HG02981 (cell line): ENCODE results near the gene ERICH3.

ENCODE experiments used
- ATAC-seq: cut with Tn5 transposase; IDR thresholded peaks from one replicate; pipeline ENCODE4 v1.9.1; 2021; ENCODE audit warnings: mild to moderate bottlenecking, moderate library complexity; ENCODE audit not compliant: unreplicated experiment

Gene ERICH3, protein sequence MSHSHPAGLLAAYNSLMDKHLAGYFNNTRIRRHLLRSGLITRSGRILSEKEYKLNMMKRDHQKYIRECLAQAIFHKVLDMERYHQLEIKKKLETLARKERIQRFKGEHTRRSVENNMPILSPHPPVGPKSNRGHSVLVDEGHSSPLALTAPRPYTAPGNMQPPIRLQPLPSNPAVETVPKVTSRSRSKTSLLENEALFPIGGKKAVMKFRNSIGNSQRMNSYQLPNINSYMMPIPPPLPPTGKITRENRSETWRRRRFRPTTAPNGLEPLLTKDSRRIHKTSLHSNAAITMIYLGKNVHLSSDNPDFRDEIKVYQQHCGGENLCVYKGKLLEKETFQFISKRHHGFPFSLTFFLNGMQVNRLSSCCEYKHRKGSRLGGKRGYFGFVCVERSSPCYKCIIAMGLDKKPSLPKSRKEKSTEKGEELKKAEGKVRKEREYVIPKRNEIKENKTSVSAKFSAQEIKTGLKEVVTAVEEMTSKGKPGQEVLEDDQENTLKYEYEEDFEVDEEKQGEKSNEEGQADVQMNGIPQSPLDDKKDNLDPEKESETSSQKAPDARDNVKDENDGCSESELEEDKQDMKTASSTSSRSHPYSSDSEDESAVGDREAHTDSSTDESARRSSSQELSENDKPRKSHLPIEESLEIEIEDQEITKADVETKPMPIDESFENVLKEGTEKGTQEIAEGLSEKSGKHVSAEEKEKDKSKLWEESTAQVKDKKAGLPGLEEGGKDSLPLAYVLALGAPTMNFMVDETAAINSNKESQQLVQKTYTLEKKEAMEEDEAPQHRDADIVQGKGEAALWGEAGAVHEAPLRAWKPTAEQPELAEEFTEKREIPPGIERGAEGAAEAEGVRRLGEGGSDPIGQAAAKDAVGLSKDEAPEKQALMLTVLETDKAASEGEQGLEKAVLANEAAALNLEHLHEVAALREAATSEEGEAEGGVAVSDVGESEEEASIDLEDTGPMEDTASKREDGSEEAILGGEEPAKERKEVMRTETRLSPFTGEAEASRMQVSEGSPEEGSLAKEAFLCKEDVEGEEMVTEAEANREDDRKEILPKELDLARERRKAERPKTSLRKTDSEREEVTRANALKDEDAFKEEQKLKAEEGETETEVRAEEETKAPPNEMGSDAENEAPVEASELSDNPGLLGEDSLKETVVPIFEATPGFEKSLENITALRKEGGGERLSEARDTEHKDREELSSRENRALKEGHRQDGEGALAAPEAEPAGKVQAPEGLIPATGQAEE (N-terminal part only)

DNA sequence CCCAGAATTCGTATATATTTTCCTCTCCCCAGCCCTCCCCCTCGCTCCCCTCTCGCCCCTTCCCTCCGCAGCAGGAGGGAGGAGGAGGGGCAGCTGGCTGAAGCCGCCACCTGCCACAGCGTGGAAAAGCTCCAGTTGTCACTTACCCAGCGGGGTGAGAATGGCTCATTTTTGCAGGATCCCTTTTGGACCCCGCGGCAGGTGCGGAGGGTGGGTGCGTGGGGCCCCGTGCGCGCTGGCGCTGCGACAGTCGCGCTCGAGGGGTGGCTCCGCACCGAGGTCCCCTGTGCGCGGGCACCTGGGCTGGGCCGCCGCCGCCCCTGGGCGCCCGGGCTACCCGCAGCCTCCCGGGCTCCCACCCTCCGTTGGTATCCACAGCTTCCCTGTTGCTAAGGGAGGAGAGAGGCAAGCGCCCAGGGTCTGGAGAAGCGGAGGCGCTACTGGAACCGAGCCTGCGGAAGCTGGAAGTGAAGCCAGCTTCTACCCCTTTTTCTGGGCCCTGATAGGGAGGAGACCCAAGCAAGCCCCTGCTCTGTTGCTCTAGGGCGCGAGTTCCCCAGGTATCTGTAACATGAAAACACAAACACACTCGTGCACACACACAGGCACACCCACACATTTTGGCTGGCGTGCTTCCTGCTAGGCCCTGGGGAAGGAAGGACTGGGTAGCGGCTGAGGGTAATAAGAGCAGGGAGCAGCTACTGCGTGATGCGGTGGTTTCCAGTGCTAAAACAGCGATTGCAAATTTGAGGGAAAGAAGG is at the start of gene ERICH3:
ERICH3 (minus strand) TSS at position 442 of the 761 bp plus-strand sequence; CDS start at position 169, 273 bp downstream.
- ATAC-seq, result peak; percentile 39

DNA sequence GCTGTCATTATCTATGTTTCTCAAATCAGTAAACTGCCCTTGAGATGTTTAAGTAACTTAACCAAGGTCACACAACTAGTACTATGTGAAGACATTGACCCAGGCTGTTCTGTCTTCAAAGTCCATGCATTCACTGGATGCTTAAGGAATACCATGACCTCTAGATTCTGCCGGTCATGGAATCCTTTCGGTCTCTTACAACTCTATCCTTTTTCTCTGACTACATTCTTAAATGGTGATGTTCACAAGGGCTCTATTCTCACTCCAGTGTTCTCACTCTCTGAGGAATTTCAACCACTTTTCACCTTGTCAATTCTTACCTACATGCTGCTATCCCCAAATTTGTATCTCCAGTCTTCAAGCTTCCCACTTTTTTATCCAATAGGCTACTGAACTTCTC is 44.0 kb upstream of the ERICH3 start:
- no peak for ATAC-seq

DNA sequence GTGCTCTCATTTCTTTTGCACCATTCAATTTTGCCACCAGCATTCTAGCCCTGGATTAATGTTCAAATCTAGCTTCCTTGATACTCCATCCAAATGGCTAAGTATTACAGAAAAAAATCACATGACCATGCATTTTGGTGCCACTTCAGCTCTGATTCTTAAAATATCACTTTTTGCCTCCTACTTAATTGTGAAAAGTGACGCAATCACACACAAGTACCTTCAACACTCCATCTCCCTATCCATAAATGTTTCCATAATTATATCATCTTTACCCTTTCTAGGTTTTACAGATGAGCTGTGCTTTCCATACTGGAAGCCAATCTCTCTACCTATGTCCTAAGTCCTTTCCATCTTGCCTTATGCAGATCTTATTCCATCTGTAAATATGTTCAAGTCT is 43.2 kb upstream of the ERICH3 start:
- ATAC-seq, result no peak

DNA sequence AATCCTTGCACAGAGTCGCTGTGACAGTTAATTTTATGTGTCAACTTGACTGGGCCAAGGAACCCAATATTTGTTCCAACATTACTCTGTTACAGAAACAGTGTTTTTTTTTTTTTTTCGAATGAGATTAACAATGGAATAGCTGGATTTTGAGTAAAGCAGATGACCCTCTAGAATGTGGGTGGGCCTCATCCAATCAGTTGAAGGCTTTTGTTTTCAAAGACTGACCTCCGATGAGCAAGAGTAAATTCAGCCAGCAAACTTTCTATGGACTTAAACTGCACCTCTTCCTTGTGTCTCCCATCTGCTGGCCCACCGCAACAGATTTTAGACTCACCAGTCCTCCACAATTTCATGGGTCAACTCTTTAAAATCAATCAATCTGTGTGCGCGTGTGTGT is 42.2 kb upstream of the ERICH3 start:
- no peak for ATAC-seq

DNA sequence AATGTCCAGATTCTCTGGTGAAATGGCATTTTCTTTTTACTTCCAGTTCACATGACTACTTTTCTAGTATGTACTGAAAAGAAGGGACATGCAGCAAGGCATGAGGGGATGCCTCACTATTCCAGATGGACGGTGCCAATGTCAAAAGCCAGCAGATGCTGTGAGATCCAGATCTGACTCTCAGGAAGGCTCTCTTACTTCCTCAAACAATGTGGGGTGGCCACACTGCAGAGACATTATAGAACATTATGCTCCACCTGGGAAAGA is 41.6 kb upstream of the ERICH3 start:
- no peak for ATAC-seq

DNA sequence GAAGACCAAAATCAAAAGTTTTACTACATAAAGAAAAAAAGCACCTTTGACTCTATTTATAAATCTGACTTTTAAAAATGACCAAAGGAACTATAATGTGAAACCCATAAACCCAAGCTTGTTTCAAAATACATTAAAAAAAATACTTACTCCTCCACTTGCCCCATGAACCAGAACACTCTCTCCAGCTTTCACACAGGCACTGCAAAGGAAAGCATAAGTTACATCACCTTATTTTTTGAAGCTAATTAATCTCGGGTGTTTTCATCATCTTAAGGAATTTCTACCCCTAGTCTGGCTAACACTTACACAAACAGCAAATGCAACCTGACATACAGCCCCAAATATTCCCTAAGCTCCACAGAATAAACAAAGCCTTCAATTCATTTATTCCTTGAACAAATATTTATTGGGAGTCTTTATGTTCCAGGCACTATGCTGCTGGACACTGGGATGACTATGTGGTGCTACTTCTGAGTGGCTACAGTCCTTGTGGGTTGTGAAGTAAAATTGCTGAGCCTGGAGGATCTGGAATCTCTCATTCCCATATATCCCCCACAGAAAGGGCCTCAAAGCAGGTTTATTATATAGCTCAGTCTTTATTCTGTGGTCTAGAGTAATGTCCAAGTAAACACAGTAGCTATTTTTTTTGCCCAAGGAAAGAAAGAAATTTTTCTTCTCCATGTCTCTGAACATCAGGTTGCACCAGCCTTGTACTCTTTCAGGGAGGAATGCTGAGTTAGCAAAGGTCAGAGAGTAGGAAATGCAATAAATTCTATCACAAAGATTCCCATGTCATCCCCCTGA is 41.0 kb upstream of the ERICH3 start:
- ATAC-seq, result peak; percentile 51

DNA sequence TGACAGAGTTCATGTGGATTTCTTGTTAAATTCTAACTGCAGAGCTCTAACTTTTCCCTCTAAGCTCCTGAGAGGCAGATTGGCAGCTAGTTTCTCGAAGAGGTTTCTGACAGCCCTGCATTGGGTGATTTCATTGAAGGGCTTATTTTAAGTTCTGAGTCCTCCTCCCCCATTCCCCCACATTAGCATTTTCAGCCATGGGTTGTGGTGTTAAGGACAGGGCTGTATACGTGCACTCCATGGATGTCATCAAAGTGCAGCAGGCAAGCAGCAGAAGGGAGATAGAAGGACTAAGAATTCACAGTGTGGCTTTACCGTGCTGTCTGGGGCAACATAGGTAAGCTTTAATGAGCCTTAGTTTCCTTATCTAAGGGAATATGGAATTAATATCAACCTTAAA is 40.3 kb upstream of the ERICH3 start:
- no peak for ATAC-seq

DNA sequence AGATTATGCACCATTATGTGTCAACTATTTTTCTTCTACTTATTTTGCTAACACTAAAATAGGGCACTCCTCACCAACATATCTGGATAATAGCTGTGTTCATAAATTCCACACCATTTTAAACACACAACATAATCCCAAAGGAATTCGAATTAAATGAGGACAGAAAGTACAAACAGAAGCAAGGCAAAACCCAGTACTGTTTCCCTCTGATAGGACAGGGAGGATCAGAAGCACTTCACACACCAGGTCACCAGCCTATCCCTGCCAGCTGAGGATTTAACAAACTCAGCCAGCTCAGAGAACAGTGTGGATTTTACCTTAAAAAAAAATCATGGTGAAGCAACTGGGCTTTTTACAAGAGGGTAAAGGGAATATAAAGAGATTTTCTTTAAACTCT is 39.3 kb upstream of the ERICH3 start:
- ATAC-seq, result no peak

DNA sequence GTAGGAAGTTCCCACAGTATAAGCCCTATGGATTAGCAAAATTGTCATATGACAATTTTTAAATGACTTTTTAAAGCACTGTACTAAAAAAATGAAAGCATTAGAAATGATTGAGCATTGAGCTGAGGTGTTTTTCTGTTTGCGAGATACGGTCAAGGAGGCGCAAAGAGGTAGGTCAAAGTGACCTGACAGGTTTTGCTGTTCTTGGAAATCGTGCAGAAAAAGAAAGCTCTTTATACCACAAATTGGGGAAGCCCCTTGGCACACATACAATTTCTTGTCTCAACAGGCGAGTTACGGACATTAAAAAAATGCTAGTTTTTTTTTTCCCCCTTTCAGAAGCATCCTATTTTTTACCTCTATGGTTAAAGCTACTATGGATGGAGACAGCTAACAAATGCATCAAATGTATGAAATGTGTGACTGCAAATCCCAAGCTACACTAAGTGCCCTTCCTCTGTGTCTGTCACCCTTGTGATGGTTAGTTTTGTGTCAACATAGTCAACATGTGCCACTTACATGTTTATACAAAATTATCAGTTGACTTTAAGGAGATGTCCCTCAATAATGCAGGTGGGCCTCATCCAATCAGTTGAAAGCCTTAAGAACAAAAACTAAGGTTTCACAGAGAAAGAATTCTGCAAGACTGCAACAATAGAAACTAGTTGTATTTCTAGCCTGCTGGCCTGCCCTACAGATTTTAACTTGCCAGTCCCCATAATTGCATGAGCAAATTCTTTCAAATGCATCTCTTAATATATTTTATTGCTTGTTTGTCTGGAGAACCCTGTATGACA is 30.0 kb upstream of the ERICH3 start:
- ATAC-seq, result no peak

DNA sequence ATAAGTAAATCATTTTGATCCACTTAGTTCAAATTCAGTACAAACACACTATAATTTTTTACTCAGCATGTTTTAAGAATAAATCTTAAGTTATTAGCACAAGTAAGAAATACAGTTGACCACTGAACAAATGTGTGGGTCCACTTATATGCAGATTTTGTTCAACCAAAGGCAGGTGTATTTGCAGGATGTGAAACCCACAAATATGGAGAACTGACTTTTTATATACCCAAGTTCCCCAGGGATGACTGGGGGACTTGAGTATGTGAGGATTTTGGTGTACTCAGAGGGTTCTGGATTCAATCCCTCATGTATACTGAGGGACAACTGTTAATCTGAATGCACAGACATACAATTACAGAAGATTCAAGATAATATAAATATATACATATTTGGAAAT is 25.7 kb upstream of the ERICH3 start:
- ATAC-seq, result peak; percentile 53

DNA sequence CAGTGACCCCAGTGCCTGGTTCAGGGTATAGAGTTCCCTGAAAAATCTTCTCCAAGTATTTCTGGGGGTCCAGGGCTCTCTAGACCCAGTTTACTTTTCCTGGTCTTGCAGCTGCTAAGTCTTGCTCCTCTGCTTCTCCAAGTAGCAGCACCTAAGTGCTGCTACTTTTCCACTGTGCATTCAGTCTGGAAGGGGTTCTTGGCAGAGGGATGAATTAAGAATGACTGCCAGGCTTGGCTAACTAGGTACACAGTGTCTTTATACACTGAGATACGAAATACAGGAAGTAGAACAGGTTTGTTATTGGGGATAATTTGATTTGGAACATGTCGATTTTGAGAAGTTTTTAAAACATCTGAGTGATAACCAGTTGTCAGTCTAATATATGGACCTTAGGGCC is 24.2 kb upstream of the ERICH3 start:
- no peak for ATAC-seq

DNA sequence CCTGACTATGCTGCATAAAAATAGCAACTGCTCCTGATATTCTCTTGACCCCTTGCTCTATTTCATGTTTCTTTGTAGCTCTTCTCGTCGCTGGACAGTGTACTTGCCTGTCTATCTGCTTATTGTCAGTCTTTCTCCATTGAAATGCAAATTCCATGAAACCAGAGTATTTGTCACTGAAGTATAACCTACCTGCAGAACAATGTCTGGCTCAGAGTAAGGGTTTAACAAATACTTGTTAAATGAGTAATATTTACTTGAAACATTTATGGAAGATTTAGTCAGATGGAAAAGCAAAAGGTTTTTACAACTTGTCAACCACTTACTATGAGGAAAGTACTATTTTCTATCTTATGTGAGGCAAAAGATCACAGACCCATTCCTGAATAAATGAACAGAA is 19.9 kb upstream of the ERICH3 start:
- no peak for ATAC-seq

DNA sequence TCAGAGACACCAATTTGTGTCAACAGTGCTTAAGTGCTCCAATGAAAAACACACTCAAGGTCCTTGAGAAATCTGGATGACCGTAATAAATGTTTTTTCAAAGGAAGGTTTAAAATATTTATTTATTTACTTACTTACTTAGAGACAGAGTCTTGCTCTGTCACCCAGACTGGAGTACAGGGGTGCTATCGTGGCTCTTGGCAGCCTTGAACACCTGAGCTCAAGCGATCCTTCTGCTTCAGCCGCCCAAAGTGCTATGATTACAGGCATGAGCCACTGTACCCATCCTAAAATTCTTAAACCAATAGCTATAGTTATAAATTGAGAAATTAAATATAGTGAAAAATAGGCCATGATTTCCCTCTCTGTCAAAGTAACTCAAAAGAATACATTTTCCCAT is 17.3 kb upstream of the ERICH3 start:
- ATAC-seq, result no peak

DNA sequence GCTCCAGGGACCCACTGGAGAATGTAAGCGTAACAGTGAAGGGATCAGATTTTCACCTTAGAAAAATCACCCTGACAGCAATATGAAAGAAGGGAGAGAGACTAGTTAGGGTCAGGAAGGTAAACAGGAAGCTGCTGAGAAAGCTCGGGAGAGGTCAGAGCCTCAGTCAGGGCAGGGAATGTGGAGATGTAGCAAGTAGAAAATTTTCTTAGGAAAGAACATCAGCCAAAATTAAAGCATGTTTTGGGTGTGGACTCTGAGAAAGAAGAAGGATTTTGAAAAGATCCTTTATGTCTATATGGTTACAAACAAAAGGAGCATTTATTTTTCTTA is 16.7 kb upstream of the ERICH3 start:
- no peak for ATAC-seq

DNA sequence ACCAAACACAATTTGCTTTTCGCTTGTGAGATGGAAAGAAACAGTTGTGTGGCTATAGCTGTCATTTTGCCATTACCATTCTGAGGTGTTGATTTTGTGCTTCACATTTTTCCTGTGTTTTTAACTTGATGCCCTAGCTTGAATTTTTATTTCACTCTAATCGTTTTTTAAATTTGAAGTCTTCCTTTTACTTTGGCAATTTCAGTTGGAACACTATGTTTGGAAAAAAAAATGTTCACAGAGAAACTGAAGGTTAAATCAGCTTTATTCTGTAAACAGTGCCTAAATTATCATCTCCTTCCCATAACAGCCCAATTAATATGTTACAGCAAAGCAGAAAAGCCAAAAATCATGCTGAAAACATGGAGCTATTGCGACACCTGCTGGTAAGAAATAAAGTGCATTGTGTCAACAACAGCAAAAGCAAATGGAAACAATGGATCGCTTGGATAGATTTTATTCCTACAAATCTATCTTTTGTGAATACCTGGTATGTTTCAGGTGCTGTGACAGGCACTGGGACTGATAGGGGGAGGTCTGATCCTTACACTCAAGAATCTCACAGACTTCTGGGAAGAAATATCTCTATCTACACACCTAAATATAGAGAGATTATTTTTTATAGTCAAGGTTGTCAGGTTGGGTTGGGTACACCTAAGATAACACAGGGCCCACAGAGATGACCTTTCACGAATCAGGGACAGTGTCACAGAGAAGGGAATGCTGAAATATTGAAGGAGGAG is 16.2 kb upstream of the ERICH3 start:
- ATAC-seq, result no peak

DNA sequence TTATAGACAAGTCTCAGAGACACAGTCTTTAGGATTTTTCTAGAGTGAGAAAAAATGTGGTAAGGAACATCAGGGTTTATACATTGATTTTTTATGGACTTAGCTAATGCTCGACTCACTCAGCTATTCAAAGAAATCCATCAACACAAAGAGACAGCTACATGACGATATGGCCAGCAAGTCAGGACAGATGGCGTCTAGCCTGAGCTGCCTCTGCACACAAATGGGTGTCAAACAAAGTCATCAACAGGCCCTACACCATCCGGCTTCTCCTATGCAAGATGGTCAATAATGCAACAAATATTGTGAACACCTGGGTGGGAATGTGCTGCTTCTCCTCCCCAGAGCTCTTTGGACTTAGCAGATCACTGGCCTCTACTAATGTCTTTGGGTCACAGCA is 13.3 kb upstream of the ERICH3 start:
- ATAC-seq, result no peak

DNA sequence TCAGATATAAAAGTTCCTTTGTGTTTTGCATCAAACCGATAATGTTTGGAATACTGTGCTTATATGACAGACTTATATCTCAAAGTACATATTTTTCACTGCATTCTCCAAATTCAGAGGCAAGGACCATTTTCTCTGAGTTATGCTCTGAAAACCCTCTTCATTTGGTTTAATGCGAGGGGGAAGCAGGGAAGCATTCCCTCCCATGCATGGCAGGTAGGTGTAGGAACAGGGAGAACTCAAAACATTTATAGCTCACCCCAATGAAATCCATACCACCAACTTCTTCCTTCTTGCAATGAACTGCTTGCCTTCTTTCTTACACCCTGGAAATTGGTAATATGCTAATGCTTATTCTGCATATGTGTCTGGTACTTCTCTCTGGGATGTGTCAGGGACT is 10.7 kb upstream of the ERICH3 start:
- no peak for ATAC-seq

DNA sequence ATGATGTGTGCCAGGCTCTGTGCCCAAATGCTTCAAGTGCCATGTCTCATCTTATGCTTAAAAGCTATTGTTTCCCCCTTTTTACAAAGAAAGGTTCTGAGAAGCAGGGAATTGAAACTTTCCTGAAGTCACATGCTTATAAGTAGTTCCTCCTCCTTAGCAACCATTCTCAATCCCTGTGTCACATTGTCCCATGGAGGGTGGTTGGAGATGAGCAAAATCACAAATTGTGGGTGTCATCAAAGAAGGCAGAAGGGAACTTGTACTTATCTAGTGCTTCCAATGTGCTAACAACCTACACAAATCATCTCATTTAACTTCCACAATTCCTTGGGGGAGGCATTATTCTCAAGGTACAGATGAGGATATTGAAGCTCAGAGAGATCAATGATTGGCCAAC is 10.1 kb upstream of the ERICH3 start:
- no peak for ATAC-seq

DNA sequence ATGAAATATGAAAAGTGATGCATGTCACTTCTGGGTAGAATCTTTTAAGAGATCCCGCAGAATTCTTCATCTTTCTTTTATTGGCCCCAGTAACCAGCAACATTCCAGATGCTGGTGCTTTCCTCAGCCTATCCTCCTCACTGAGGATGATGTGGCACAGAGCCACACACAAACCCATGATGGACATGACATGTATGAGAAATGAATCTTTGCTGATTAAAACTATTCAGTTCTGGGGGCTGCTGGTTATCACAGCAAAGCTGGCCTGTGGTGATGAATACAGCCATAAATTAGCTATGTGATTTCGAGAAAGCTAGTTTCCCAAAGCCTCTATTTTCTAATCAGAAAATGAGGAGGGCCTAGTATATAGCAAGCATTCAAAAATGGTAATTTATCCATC is 8.3 kb upstream of the ERICH3 start:
- ATAC-seq, result no peak
